Gastrocnemius medialis (tissue), 4 donors: Measurements from ENCODE around the gene TADA3.

Source experiments
- CTCF ChIP-seq, 5 experiments: fragments of 450-650 bp in 3 of 5; fragments of 200-600 bp in 2 of 5; sonication (generic) in 2 of 5; IDR thresholded peaks in 4 of 5; conservative IDR thresholded peaks in 1 of 5; 1 replicate in 4 of 5; 2 replicates in 1 of 5; pipeline ENCODE4 v1.5.1; 2016 to 2019; ENCODE audit warnings: antibody characterized with exemption in 5 of 5, mild to moderate bottlenecking in 3 of 5, moderate library complexity in 3 of 5
- POLR2A ChIP-seq, 2 donors: fragments of 450-650 bp; IDR thresholded peaks; one replicate each; pipeline ENCODE4 v1.6.1; 2017; ENCODE audit warnings: antibody characterized with exemption in 2 of 2, mild to moderate bottlenecking in 2 of 2, moderate library complexity in 2 of 2

DNA sequence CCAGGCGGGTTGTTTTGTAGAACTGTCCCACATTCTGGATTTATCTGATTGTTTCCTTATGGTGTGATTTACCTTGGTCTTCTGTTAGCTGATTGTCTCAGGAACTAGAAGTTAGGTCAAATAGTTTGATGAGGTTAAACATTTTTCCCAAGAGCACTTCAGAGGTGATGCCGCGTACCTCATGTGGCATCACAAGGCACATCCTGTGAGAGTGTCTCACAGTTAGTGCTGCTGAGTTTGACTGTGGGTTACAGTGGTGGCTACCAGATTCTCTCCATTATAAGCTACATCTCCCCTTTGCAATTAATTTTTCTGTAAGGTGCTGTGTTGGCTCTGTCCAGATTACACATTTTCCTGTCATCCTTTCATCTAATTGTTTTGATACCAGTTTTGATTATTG is 39.0 kb upstream of the TADA3 start:
- TF ChIP-seq CTCF (IDR thresholded peaks at IDR 0.05 in 4 of 5, conservative IDR thresholded peaks at IDR 0.05 in 1 of 5), result no peak
- TF ChIP-seq POLR2A (IDR thresholded peaks at IDR 0.05), result no peak
